Mucosa of rectum (tissue), 2 donors: ENCODE results near the gene LSS.

ENCODE experiments used
- H3K27ac ChIP-seq, 2 donors: one replicate each; pipeline ENCODE4 v1.7.0; 2013; ENCODE audit warnings: inconsistent platforms in 2 of 2, low read depth in 2 of 2, low read length in 2 of 2
- H3K27me3 ChIP-seq, 2 donors: one replicate each; pipeline ENCODE4 v1.7.0; 2013; ENCODE audit warnings: low read length in 2 of 2; ENCODE audit not compliant: control insufficient read depth in 2 of 2, insufficient read depth in 2 of 2
- H3K36me3 ChIP-seq, 2 donors: one replicate each; pipeline ENCODE4 v1.7.0; 2013; ENCODE audit warnings: low read length in 2 of 2; ENCODE audit not compliant: control insufficient read depth in 2 of 2, insufficient read depth in 2 of 2
- H3K4me1 ChIP-seq, 2 donors: one replicate each; pipeline ENCODE4 v1.7.0; 2013; ENCODE audit warnings: low read length in 2 of 2, mild to moderate bottlenecking in 1 of 2; ENCODE audit not compliant: control insufficient read depth in 2 of 2, insufficient read depth in 2 of 2
- H3K4me3 ChIP-seq, 2 donors: one replicate each; pipeline ENCODE4 v1.7.0; 2013; ENCODE audit warnings: low read length in 2 of 2
- H3K9ac ChIP-seq, 2 donors: one replicate each; pipeline ENCODE4 v1.7.0; 2013; ENCODE audit warnings: low read length in 2 of 2, low read depth in 1 of 2, mild to moderate bottlenecking in 1 of 2
- H3K9me3 ChIP-seq, 2 donors: one replicate each; pipeline ENCODE4 v1.7.0; 2013; ENCODE audit warnings: low read length in 2 of 2; ENCODE audit not compliant: control insufficient read depth in 2 of 2
- donor health status: healthy.
- donor health status: Normal muscosa, but diverticular disease.

The LSS gene

GRCh38 chr21:46193829-46194373, 34.7 kb downstream of the LSS start:
- Histone ChIP-seq H3K9me3 (no peaks in the 10 kb centered on the region), H3K27ac (no peak overlapping the region), H3K4me1 (peaks cover 0 to 6% of the 10 kb centered on the region in 2 donors), H3K4me3 (no peak overlapping the region), H3K27me3 (no peaks in the 10 kb centered on the region), H3K9ac (no peak overlapping the region), H3K36me3 (peaks cover 35 to 40% of the 10 kb centered on the region in 2 donors)

- H3K4me3 ChIP-seq = no peak overlapping the region
- H3K9me3 ChIP-seq = no peaks in the 10 kb centered on the region
- H3K27ac ChIP-seq = no peak overlapping the region
- H3K27me3 ChIP-seq = no peaks in the 10 kb centered on the region
- peaks cover 35 to 39% of the 10 kb centered on the region in 2 donors for H3K36me3 ChIP-seq
- H3K4me1 ChIP-seq = peaks cover 0 to 7% of the 10 kb centered on the region in 2 donors
- H3K9ac ChIP-seq = no peak overlapping the region
Measured at GRCh38 chr21:46191686-46192575, 36.6 kb downstream of the LSS start.

DNA sequence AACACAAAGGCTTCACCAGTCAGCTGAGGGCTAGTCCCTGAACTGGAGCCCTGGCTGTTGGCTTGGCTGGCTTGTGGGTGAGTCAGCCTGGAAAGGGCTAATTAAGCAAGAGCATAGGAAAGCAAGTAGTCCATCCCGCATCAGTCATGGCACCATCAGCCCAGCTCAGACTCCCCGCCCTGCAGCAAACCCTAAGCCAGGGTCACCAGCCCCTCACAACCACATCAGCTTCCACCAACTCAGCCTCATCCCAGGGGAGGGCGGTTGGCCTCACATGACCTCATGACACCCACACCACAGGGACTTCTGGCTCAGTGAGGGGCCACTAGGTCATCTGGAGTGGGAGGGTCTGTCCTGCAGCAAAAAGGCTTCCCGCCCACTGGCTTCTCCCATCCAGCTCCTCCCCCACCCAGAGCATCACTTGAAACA, 37.3 kb downstream of the LSS start:
- Histone ChIP-seq H3K27ac (no peak overlapping the region), H3K4me3 (no peak overlapping the region), H3K4me1 (peaks cover 0 to 7% of the 10 kb centered on the region in 2 donors), H3K9me3 (no peaks in the 10 kb centered on the region), H3K9ac (no peak overlapping the region), H3K27me3 (no peaks in the 10 kb centered on the region), H3K36me3 (peaks cover 33 to 34% of the 10 kb centered on the region in 2 donors)

- Histone ChIP-seq H3K36me3 (peaks cover 26 to 28% of the 10 kb centered on the region in 2 donors), H3K9ac (no peak overlapping the region), H3K27ac (no peak overlapping the region), H3K27me3 (no peaks in the 10 kb centered on the region), H3K4me1 (peaks cover 0 to 7% of the 10 kb centered on the region in 2 donors), H3K9me3 (no peaks in the 10 kb centered on the region), H3K4me3 (no peak overlapping the region)
Measured at GRCh38 chr21:46190491-46191131, 38.0 kb downstream of the LSS start.

DNA sequence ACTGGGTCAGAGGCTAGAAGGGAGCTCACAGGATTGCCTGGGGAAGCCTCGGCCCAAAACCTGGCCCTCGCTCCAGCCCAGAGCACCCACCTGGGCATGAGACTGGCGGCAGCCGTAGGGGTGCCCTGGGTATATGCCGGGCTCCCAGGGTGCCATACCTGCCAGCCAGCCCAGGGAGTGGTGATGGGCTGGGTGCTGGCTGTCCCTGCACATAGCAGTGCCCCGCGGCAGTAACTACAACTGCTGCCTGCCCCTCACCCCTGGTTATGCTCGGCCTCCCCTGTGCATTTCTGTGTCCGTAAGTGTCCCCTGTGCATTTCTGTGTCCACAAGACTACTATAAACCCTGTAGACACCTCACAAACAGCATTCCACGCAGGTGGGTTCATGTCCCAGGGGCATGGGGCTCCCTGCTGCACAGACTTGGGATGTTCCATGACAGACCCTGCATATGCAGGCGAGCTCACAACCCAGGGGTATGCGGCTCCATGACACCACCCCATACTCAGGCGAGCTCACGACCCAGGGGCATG, 38.5 kb downstream of the LSS start:
- Histone ChIP-seq H3K36me3 (peaks cover 24 to 27% of the 10 kb centered on the region in 2 donors), H3K9me3 (no peaks in the 10 kb centered on the region), H3K4me3 (no peak overlapping the region), H3K27ac (no peak overlapping the region), H3K27me3 (no peaks in the 10 kb centered on the region), H3K9ac (no peak overlapping the region), H3K4me1 (peaks cover 0 to 7% of the 10 kb centered on the region in 2 donors)

DNA sequence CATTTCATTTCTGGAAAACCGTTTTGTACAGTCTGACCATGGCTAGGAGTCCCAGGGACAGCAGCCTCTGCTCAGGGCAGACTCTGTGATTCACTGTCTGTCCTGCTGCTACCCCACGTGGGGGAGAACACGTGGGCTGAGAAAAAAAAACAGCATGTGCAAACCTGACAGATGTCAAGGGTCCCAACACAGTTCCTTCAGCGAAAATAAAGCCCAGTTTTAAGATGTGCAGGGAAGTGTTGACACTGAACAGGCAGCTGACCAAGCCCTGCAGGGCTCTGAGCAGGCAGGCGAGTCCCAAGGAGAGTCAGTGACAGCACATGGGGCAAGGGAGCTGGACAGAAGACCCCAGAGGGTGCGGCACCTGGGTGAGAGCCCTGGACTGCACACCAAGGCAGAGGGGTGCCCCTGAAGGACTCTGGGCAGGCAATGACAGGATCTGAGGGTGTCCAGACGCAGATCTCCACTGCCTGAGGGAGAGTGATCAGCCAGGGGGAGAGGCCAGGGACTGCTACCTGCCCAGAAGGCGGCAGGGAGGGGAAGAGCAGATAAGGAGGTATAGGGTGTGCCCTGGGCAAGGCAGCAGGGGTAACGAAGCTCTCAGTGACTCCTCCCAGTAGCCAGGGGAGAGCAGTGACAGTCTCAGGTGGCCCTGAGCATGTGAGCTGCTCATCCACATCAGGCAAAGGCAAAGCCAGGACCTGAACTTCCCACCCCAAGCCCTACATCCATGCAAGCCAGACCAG, 39.2 kb downstream of the LSS start:
- Histone ChIP-seq H3K9ac (no peak overlapping the region), H3K4me1 (peaks cover 0 to 7% of the 10 kb centered on the region in 2 donors), H3K27ac (peak overlapping the region in 1 of 2 donors; percentile 65), H3K27me3 (no peaks in the 10 kb centered on the region), H3K36me3 (peaks cover 20 to 22% of the 10 kb centered on the region in 2 donors), H3K4me3 (no peak overlapping the region), H3K9me3 (no peaks in the 10 kb centered on the region)

GRCh38 chr21:46188226-46189212, 40.1 kb downstream of the LSS start:
- peak overlapping the region in 1 of 2 donors; percentile 12 for H3K9ac ChIP-seq
- no peaks in the 10 kb centered on the region for H3K9me3 ChIP-seq
- peaks cover 0 to 11% of the 10 kb centered on the region in 2 donors for H3K4me1 ChIP-seq
- H3K27ac ChIP-seq = peak overlapping the region in 1 of 2 donors; percentile 65
- no peaks in the 10 kb centered on the region for H3K27me3 ChIP-seq
- peaks cover 14% of the 10 kb centered on the region in 2 donors for H3K36me3 ChIP-seq
- no peak overlapping the region for H3K4me3 ChIP-seq

DNA sequence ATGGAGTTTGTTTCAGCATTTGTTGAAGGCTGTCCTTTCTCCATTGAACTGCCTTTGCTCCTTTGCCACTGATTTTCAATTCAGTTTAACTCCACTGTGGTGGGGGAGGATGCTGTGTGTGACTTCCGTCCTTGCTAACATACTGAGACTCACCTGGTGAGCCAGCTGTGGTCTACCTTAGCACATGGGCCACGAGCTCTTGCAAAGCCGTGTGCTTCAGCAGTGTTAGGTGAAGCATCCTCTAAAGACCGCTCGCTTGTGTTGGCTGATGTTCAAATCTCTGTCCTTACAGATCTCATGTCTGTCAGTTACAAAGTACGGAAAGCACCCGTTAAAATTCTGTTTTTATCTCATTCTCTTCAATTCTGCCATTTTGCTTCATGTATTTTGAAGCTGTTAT, 40.8 kb downstream of the LSS start:
- Histone ChIP-seq H3K9ac (no peak overlapping the region), H3K36me3 (peaks cover 8% of the 10 kb centered on the region in 2 donors), H3K27me3 (no peaks in the 10 kb centered on the region), H3K9me3 (no peaks in the 10 kb centered on the region), H3K4me3 (no peak overlapping the region), H3K27ac (peak overlapping the region in 1 of 2 donors; percentile 65), H3K4me1 (peaks cover 0 to 11% of the 10 kb centered on the region in 2 donors)

GRCh38 chr21:46187261-46187660, 41.3 kb downstream of the LSS start:
- Histone ChIP-seq H3K27ac (no peak overlapping the region), H3K4me3 (no peak overlapping the region), H3K9me3 (no peaks in the 10 kb centered on the region), H3K4me1 (peaks cover 0 to 11% of the 10 kb centered on the region in 2 donors), H3K9ac (no peak overlapping the region), H3K27me3 (no peaks in the 10 kb centered on the region), H3K36me3 (peaks cover 3% of the 10 kb centered on the region in 2 donors)
